Stimulated activated CD8-positive, alpha-beta memory T cell treated with anti-CD3 and anti-CD28 coated beads, Interleukin-2, amount 100 ng/mL, for 1 hour (primary cell): Measurements from ENCODE around the gene ATF1.
"Not testable (repeated sequence)": the region's sequence is repeated elsewhere in the genome, so short reads cannot be mapped to it uniquely, and the experiment has no call there.

ENCODE experiments used
- DNase-seq, 2 donors: peaks; one replicate each; pipeline ENCODE4 v3.0.0-alpha.2; 2020; ENCODE audit warnings: low read depth in 2 of 2

ATF1 gene

DNA sequence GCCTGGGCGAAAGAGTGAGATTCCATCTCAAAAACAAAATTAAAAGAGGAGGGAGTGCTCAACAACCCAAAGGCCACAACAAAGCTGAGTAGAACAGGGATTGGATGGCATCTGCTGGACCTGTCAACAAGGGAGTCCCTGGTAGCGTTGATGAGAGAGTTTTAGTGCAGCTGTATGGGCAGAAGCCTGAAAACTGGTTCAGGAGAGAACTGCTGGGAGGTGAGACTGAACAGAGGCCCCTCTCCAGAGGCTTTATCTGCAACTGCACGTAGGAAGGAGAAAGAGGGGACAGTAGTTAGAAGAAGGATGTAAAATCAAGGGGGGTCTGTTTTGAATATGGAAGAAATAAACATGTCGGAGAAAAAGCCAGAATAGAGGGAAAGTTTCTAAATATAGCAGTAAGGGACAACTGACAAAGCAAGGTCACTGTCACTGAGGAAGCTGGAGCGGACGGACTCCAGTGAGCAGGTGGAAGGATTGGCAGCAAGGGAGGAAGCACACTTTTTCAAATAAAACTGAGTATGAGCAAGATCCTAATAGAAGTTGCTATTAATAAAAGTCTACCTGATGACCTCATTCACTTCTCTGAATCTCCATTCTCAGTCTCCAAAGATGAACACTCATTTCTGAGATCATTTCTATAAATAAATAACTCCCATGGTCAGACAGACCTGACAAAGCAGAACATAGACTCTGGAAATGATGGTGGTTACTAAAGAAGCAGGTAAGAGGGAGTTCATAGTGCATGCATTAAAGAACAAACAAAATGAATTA lies 11.8 kb upstream of the ATF1 start:
- no peak for DNase-seq

DNA sequence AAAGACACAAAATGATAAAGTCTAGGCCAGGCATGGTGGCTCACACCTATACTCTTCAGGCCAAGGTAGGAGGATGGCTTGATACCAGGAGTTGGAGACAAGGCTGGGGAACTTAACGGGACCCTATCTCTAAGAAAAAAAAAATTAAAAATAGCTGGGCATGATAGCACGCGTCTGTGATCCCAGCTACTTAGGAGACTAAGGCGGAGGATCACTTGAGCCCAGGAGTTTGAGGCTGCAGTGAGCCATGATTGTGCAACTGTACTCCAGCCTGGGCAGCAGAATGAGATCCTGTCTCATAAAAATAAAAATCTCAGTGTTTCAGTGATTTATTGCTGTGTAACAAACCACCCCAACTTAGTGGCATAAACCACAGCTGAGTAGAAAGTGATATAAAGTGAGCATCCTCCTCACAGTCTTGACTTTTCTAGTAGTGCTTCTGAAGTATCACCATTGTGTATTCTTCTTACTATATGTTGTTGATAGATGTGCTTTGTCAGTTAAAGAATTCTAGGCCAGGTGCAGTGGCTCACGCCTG lies 10.6 kb upstream of the ATF1 start:
- DNase-seq: no peak

DNA sequence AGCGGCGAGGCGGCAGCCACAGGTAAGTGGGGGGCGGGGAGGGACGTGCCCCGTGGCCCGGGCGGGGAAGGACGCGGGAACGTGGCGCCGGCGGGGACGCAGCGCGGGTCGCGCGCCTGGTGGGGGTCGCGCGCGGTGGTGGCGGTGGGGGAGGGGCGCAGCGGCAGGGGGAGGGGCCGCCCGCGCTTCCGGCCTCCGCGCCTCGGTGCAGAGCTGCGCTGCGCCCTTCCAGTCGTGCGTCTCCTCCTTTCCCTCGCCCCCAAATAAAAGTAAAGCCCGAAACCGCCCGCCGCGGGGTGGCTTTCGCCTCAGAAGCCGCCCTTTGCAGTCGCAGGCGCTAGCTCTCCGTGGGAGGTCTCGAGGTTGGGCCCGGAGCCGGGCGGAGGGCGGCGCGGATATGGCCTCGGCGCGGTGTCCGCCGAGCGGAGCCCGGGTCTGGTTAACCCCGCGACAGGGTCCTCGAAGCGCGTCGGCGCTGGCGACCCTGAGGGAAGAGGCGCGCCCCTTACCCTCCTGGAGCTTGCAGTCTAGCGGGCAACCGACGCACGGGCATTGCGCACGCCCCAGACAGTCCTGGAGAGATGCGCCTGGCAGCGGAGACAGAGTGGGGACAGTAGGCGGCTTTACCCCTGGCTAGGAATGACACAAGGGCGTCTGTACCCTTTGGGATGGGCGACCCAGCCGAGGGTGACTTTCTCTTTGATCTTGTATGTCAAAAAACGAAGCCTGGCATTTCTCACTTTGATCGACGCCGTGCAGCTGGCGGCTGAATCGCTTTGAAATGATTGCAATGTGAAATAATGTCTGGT lies 589 bp downstream of the ATF1 start:
- peak; percentile 11 to 49 for DNase-seq

DNA sequence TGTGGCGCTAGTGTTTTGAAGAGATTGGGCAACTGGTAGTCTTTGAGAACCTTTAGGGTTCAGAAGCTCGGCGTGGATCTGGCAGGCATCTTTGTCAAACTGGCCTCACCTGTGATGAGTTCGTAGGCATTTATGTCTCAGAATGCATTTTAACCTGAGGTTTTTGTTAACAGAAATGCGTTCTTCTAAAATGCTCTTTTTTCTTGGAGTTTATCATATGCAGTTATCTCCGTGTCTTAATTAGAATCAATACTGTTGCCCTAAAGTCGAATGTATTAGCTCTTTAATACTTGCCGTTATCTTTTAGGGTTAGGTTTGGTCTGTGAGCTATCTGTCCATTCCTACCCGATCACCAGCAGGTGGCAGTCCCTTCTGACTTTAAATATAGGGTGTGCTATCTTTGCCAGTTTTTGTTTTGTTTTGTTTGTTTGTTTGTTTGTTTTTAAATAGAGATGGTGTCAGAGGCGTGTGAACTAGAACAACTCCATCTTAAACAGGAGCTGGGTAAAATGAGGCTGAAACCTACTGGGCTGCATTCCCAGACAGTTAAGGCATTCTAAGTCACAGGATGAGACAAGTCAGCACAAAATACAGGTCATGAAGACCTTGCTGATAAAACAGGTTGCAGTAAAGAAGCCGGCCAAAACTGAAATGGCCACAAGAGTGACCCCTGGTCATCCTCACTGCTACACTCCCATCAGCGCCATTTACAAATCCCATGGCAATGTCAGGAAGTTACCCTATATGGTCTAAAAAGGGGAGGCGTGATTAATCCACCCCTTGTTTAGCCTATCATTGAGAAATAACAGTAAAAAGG lies 1.4 kb downstream of the ATF1 start:
- DNase-seq: peak in 1 of 2 donors; percentile 12

DNA sequence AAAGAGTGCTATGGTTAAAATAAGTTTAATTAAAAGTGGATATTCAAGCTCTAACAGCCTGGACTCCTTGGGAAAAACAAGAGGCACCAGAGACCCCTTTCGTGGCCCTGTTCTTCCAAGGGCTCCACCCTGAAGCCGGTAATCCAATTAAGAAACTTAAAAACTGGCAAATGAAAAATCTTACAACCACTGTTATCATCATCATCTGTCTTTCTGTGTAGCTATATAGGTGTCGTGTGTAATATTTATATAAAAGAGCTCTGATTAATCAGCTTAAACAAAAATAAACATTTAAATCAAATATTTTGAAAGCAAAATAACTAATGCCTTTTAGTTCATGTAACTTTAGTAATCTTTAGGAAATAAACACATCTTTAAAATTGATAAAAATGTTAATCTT lies 4.5 kb downstream of the ATF1 start:
- DNase-seq: no peak

DNA sequence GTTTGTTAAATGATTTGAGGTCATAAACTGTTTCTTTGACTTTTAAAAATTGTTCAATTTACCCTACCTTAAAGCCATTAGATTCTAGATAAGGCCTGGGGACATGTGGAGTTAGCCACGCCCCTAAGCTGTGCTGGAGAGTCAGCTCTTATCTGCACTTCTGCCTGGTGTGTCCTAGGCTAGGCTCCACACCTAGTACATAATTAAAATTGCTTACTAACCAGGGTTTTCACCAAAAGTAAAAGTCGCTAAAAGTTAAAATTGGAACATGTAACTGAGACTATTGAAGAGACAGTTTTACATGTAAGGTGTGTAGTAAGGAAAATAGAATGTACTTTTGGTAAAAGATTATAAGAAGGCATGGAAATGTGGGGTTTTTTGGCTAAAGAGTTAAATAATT lies 4.9 kb downstream of the ATF1 start:
- not testable (repeated sequence) for DNase-seq

DNA sequence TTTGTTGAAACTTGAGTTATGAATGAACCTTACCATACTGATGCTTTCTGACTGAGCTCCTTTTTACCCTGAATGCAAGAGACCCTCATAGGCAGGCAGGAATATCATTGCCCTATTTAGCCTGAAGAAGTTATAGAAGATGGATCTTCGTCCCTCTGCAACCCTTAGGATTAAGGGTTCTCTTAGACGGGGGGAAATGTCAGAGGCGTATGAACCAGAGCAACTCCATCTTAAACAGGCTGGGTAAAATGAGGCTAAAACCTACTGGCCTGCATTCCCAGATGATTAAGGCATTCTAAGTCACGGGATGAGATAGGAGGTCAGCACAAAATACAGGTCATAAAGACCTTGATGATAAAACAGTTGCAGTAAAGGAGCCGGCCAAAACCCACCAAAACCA lies 7.5 kb downstream of the ATF1 start:
- no peak for DNase-seq

DNA sequence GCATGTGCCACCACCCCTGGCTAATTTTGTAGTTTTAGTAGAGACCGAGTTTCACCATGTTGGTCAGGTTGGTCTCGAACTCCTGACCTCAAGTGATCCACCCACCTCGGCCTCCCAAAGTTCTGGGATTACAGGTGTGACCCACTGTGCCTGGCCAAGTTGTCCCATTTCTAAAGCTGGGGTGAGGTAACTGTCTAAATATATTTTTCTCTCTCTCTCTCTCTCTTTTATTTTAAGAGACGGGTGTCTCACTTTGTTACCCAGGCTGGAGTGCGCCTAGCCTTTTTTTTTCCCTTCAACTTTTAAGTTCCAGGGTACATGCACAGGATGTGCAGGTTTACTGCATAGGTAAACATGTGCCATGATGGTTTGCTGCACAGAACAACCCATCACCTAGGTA lies 8.6 kb downstream of the ATF1 start:
- DNase-seq: no peak

DNA sequence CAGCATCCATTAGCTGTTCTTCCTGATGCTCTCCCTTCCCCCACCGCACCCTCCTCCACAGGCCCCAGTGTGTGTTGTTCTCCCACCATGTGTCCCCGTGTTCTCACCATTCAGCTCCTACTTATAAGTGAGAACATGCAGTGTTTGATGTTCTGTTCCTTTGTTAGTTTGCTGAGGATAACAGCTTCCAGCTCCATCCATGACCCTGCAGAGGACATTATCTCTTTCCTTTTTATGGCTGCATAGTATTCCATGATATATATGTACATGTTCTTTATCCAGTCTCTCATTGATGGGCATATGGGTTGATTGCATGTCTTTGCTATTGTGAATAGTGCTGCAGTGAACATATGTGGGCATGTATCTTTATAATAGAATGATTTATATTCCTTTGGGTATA lies 9.0 kb downstream of the ATF1 start:
- no peak for DNase-seq

DNA sequence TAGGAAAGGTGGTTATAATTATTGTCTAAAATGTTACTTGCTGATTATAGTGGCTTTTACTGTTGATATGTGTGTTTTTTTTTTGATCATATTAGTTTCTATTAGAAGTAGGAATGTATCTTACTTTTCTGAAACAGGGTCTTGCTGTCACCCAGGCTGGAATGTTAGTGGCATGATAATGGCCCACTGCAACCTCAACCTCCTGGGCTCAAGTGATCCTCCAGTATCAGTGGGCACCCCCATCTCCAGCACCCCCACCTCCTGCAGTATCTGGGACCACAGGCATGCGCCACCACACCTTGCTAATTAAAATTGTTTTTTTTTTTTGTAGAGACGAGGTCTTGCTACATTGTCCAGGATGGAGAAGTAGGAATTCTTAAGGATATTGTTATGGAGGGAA lies 11.3 kb downstream of the ATF1 start:
- DNase-seq: no peak

DNA sequence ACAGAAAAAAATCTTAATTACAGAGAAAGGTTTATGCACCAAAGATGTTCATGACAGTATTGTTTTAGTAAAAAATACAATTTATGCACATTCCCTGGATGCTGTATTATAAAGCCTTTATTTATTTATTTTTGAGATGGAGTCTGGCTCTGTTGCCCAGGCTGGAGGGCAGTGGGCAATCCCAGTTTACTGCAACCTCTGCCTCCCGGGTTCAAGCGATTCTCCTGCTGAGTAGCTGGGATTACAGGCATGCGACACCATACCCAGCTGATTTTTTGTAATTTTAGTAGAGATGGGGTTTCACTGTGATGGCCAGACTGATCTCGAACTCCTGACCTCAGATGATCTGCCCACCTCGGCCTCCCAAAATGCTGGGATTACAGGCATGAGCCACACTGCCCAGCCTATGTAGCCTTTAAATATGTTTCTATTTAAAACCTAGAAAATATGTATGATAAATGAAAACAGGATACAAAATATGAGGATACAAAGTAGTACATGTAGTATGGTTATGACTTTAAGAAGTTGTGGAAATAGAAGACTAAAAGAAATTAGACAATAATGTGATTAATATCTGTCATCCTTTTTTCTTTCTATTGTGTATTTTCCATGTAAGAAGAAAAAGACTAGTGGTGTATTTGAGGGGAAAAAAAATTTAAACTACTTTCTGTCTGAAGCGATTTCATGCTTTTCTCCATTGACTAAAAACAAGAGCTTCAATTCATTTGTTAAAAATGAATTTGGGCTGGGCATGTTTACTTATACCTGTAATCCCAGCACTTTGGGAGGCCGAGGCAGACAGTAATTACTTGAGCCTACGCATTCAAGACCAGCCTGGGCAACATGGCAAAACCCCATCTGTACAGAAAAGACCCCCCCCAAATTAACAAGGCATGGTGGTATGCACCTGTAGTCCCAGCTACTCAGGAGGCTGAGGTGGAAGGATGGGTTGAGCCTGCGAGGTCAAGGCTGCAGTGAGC lies 13.1 kb downstream of the ATF1 start:
- DNase-seq: no peak

DNA sequence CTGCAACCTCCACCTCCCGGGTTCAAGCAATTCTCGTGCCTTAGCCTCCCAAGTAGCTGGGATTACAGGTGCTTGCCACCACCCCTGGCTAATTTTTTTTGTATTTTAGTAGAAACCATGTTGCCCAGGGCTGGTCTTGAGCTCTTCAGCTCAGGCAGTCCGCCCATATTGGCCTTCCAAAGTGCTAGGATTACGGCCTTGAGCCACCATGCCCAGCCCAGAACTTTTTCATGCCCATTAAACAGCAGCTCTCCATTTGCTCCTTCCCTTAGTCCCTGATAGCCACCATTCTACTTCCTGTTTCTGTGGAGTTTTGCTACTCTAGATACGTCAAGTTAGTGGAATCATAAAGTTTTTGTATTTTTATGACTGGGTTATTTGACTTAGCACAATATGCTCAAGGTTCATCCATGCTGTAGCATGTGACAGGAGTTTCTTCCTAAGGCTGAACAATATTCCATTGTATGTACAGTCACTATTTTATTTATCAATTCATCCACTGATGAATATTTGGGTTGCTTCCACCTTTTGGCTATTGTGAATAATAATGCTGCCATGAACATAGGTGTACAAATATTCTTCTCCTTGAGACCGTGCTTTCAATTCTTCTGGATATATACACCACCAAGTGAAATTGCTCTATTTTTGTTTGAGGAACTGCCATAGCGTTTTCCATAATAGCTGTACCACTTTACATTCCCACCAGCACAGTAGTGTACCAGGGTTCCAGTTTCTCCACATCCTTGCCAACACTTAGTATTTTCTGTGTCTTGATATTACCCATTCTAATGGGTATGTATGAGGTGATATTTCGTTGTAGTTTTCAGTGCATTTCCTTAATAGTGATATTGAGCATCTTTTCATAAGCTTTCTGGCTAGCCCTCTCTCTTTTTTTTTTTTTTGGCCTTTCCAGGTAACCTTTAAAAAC lies 15.0 kb downstream of the ATF1 start:
- no peak for DNase-seq

DNA sequence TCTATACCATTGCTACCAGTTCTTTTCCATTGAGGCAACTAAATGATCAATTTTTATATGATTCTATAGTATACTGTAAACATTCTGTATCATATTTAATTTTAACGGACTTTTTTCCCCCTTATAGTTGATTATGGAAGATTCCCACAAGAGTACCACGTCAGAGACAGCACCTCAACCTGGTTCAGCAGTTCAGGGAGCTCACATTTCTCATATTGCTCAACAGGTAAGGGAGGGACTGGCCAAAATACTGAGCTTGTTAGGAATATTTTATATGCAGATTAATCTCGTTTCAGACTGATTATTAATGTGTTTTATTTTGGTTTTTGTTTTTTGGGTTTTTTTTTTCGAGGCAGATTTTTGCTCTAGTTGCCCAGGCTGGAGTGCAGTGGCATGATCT lies 16.1 kb downstream of the ATF1 start:
- no peak for DNase-seq

DNA sequence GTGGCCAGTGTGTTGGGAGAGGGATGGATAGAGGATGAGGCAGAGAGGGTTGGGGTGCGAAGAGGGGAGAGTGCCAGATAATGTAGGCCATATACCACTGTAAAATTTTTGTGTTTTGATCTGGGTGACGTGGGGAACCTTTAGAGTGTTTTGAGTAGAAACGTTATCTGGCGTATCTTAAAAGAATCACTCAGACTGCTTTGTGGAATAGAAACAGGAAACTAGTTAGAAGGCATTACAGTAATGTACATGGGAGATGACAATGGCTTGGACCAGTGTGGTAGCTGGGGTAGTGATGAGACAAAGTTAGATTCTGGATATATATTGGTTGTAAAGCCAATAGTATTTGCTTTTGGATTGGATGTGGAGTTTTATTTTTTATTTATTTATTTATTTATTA lies 20.6 kb downstream of the ATF1 start:
- DNase-seq: no peak

DNA sequence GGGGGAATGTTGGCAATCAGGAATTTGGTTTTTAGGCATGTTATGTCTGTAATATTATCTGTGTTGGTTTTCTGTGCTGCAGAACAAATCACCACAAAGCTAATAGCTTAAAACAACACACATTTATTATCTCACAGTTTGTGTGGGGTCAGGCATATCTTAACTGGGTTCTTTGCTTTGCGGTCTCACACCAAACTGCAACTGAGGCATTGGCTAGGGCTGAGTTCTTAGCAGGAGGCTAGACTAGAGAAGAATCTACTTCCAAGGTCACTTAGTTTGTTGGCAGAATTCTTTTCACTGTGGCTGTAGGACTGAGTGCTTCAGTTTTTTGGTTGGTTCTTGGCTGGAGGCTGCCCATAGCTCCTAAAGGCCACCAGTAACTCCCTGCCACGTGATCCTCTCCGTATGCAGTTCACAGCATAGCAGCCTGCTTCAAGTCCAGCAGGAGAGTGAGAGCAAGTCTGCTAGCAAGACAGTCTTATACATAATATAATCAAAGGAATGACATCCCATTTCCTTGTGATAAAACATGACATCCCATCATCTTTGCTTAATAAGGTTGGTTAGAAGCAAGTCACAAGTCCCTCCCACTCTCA lies 21.6 kb downstream of the ATF1 start:
- no peak for DNase-seq

DNA sequence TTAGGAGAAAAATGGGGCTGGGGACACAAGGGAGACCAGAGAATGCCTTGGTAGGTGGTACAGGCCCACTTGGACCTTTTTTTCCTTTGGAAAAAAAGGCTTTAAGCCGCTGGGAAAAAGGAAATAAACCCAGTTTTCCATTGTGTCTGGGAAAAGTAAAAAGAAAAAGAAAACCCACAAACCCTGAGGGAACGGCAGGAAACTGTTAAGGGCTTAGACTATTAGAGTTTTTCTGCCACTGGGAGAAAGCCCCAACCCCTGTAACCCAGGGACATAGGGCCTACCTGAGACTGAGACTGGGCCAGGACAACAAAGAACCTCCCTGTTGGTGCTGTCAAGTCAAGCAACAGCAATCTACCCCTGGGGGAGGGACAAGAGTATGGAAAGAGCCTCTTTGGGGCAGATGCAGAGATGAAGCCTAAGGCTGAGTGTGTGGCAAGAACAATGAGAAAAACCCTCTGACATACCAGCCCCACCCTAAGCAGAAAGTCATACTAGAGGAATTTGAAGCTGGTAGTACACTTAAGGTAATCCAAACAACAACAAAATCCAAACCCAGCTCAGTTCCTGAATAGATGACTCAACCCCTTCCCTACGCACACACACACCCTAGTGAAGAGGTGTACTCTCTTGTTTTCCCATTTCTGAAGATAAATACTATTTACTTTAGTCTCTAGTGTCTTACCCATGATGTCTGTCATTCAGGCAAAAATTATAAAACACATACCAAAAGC lies 22.8 kb downstream of the ATF1 start:
- DNase-seq: no peak

DNA sequence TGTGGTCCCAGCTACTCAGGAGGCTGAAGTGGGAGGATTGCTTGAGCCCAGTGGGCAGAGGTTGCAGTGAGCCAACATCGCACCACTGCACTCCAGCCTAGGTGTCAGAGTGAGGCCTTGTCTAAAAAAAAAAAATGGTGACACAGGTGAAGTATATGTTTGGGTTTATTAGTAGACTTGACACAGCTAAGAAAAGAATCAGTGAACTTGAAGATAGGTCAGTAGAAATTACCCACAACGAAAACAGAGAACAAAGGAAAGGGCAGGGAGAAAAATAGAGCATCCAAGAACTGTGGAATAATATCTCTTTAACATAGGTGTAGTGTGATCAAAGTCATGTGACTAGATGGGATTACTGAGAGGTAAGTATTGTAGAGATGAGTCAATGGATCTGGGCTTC lies 23.7 kb downstream of the ATF1 start:
- DNase-seq: no peak

DNA sequence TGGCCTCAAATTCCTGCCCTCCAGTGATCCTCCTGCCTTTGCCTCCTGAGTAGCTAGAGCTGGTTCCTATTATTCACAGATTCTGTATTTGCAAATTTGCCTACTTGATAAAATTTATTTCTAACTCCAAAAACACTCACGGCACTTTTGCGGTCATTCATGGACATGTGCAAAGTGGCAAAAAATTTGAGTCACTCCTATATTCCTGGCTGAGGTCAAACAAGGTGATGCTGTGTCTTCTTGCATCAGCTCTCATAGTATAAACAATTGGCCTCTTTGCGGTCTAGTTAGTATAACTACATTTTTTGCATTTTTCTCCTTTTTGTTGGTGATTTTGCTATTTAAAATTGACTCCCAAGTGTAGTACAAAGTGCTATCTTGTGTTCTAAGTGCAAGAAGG lies 24.7 kb downstream of the ATF1 start:
- no peak for DNase-seq

DNA sequence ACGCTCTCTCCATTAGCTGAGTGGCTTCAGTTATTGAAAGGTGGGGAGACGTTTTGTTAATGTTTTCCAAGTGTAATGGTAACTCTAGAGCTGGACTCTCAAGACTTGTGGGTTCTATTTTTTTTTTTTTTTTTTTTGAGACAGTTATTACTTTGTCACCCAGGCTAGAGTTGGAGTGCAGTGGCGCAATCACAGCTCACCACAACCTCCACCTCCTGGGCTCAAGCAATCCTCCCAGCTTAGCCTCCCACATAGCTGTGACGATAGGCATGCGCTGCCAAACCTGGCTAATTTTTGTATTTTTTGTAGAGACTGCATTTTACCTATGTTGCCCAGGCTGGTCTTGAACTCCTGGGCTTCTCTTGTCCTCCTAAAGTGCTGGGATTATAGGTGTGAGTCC lies 26.2 kb downstream of the ATF1 start:
- no peak for DNase-seq
